Testis (tissue), 2 donors: ENCODE data around the gene VPS50.

ENCODE experiments used
- CTCF ChIP-seq, 3 experiments: fragments of 450-650 bp in 2 of 3; fragments of 200-600 bp in 1 of 3; sonication (generic) in 1 of 3; IDR thresholded peaks; one replicate each; pipeline ENCODE4 v1.5.1; 2016 to 2019; ENCODE audit warnings: antibody characterized with exemption in 3 of 3, mild to moderate bottlenecking in 2 of 3, moderate library complexity in 1 of 3
- POLR2A ChIP-seq: fragments of 450-650 bp; IDR thresholded peaks from one replicate; pipeline ENCODE4 v1.6.1; 2017; ENCODE audit warnings: antibody characterized with exemption, mild to moderate bottlenecking, moderate library complexity

DNA sequence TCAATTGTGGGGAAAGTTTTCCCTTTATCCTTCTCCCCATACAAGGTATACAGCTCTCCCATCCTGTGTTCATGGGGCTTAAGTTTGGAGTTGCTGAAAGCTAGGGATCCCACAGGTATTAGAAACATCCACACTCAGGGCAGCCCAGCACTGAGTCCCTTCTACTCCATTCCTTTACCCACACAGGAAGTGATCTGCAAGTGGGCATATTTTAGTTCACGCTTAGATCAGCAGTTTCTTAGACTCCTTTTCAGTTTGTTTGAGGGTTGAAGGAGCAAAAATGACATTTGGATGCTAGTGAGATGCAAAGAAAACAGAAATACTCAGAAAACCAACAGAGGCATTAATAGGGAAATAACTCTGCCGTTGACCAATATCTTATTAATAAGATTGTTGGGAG lies 134.7 kb downstream of the VPS50 start:
- TF ChIP-seq POLR2A (no peak), CTCF (IDR thresholded peaks at IDR 0.05) (no peak)
